ENCODE data around the gene CCDC28B.
A peak's percentile ranks its signal among the peaks of the same experiment; 100 is the strongest.

The CCDC28B gene

GRCh38 chr1:32223683-32224082 lies 23.3 kb downstream of the CCDC28B start:
- DNase-seq = no peak

GRCh38 chr1:32224285-32224684 lies 23.9 kb downstream of the CCDC28B start:
- no peak for DNase-seq

GRCh38 chr1:32228771-32229170 lies 28.4 kb downstream of the CCDC28B start:
- DNase-seq = no peak

GRCh38 chr1:32231843-32232432 lies 31.5 kb downstream of the CCDC28B start:
- no peak for DNase-seq

GRCh38 chr1:32232558-32233304 lies 32.3 kb downstream of the CCDC28B start:
- DNase-seq = no peak

GRCh38 chr1:32234792-32235191 lies 34.4 kb downstream of the CCDC28B start:
- DNase-seq = no peak

- DNase-seq = no peak
Observed at GRCh38 chr1:32239337-32239736, 38.9 kb downstream of the CCDC28B start.

GRCh38 chr1:32239790-32240139 lies 39.4 kb downstream of the CCDC28B start:
- DNase-seq = no peak

GRCh38 chr1:32240140-32240951 lies 40.0 kb downstream of the CCDC28B start:
- DNase-seq = peak; percentile 38

- DNase-seq = no peak
Observed at GRCh38 chr1:32241001-32241763, 40.8 kb downstream of the CCDC28B start.

- DNase-seq = no peak
Observed at GRCh38 chr1:32242341-32242851, 42.0 kb downstream of the CCDC28B start.

GRCh38 chr1:32246888-32247273 lies 46.5 kb downstream of the CCDC28B start, which contains the start of gene FAM167B:
Gene FAM167B (plus strand): TSS chr1:32247222. CDS start chr1:32247422, 200 bp downstream.
- no peak for DNase-seq

GRCh38 chr1:32247452-32247851 lies 47.1 kb downstream of the CCDC28B start:
- no peak for DNase-seq

GRCh38 chr1:32247983-32248889 lies 47.8 kb downstream of the CCDC28B start:
- DNase-seq = peak; percentile 90

GRCh38 chr1:32249831-32250525 lies 49.6 kb downstream of the CCDC28B start:
- DNase-seq = peak; percentile 93

- peak; percentile 83 for DNase-seq
Observed at GRCh38 chr1:32250893-32251716, 50.7 kb downstream of the CCDC28B start, which contains the start of gene LCK. Gene LCK (plus strand): TSS chr1:32251265. CDS start chr1:32274330, 23,065 bp downstream.

Measured in activated CD4-positive, alpha-beta T cell treated with anti-CD3 and anti-CD28 coated beads, Interleukin-2, amount 50 U/mL, for 16 hours (primary cell).